ENCODE results near the gene HTN1. TPM values are rescaled to one million over a fixed set of nuclear protein-coding genes. Genes with fewer than 3 reads are reported as not detected.

HTN1 gene
- polyA plus RNA-seq, 1 experiment = not detected

DNA sequence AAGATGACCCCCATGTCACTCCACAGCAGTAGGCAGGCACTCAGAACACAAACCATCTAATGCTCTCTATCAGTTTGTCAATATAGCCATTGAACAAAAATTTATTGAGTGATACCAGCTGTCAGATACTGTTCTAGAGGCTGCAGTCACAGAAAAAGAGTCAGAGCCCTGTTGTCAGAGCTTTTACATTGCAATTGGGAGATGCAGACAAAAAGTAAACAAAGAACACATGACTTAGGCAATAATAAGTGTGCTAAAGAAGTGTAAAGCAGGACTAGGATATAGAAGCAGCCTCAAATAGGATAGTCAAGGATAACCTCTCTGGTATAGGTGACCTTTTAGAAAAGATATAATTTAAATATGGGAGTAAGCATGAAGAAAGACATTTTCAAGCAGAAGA, 8.9 kb downstream of the HTN1 start:
- no peak overlapping the region for H3K4me3 ChIP-seq (ENCODE audit: low read depth, low read length)
- ChIA-PET CTCF (no interaction called here), POLR2A (no interaction called here)
- H3K36me3 ChIP-seq (ENCODE audit: control insufficient read depth, insufficient read depth, low read length) = no peaks in the 10 kb centered on the region
- TF ChIP-seq, protein P1, sequence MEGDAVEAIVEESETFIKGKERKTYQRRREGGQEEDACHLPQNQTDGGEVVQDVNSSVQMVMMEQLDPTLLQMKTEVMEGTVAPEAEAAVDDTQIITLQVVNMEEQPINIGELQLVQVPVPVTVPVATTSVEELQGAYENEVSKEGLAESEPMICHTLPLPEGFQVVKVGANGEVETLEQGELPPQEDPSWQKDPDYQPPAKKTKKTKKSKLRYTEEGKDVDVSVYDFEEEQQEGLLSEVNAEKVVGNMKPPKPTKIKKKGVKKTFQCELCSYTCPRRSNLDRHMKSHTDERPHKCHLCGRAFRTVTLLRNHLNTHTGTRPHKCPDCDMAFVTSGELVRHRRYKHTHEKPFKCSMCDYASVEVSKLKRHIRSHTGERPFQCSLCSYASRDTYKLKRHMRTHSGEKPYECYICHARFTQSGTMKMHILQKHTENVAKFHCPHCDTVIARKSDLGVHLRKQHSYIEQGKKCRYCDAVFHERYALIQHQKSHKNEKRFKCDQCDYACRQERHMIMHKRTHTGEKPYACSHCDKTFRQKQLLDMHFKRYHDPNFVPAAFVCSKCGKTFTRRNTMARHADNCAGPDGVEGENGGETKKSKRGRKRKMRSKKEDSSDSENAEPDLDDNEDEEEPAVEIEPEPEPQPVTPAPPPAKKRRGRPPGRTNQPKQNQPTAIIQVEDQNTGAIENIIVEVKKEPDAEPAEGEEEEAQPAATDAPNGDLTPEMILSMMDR (IDR thresholded peaks at IDR 0.05; ENCODE audit: insufficient read depth, low read depth, low read length) = no peak
- H3K27me3 ChIP-seq (ENCODE audit: control insufficient read depth, insufficient read depth, low read length) = no peaks in the 10 kb centered on the region
- DNase-seq (ENCODE audit: low read depth) = no peak

GRCh38 chr4:70062000-70062399, 11.8 kb downstream of the HTN1 start:
- no peak overlapping the region for H3K4me3 ChIP-seq (ENCODE audit: low read depth, low read length)
- ChIA-PET CTCF (no interaction called here), POLR2A (no interaction called here)
- TF ChIP-seq, protein P1 (IDR thresholded peaks at IDR 0.05; ENCODE audit: insufficient read depth, low read depth, low read length) = no peak
- H3K36me3 ChIP-seq (ENCODE audit: control insufficient read depth, insufficient read depth, low read length) = no peaks in the 10 kb centered on the region
- H3K27me3 ChIP-seq (ENCODE audit: control insufficient read depth, insufficient read depth, low read length) = no peaks in the 10 kb centered on the region
- no peak for DNase-seq (ENCODE audit: low read depth)

- TF ChIP-seq, protein P1 (IDR thresholded peaks at IDR 0.05; ENCODE audit: insufficient read depth, low read depth, low read length) = no peak
- no peak overlapping the region for H3K4me3 ChIP-seq (ENCODE audit: low read depth, low read length)
Observed at GRCh38 chr4:70080205-70080604, 30.0 kb downstream of the HTN1 start.

GRCh38 chr4:70099206-70099605, 49.0 kb downstream of the HTN1 start:
- POLR2A ChIA-PET = no interaction called here
- no peaks in the 10 kb centered on the region for H3K36me3 ChIP-seq (ENCODE audit: control insufficient read depth, insufficient read depth, low read length)
- H3K27me3 ChIP-seq (ENCODE audit: control insufficient read depth, insufficient read depth, low read length) = no peaks in the 10 kb centered on the region
- H3K4me3 ChIP-seq (ENCODE audit: low read depth, low read length) = no peak overlapping the region
- CTCF ChIA-PET = no interaction called here
- TF ChIP-seq, protein P1 (IDR thresholded peaks at IDR 0.05; ENCODE audit: insufficient read depth, low read depth, low read length) = no peak
- no peak for DNase-seq (ENCODE audit: low read depth)

More at GRCh38 chr4:70080205-70080604, 30.0 kb downstream of the HTN1 start:
- ChIA-PET POLR2A (no interaction called here), CTCF (no interaction called here)
- Histone ChIP-seq H3K27me3 (ENCODE audit: control insufficient read depth, insufficient read depth, low read length) (no peaks in the 10 kb centered on the region), H3K36me3 (ENCODE audit: control insufficient read depth, insufficient read depth, low read length) (no peaks in the 10 kb centered on the region)
- no peak for DNase-seq (ENCODE audit: low read depth)

Other genes starting within 250 kb of the HTN1 start
- gene SULT1E1, start 190.3 kb upstream of the HTN1 start, polyA plus RNA-seq (2011; rRNA removed) = not detected in 2 replicates
- gene CSN1S1, start 119.4 kb upstream of the HTN1 start, polyA plus RNA-seq (2011; rRNA removed) = not detected in 2 replicates
- gene CSN2, start 84.7 kb upstream of the HTN1 start, polyA plus RNA-seq (2011; rRNA removed) = not detected in 2 replicates
- not detected in 2 replicates for gene STATH, start 54.5 kb upstream of the HTN1 start, polyA plus RNA-seq (2011; rRNA removed)
- gene HTN3, start 22.0 kb upstream of the HTN1 start, polyA plus RNA-seq (2011; rRNA removed) = not detected in 2 replicates
- not detected in 2 replicates for gene PRR27, start 103.8 kb downstream of the HTN1 start, polyA plus RNA-seq (2011; rRNA removed)
- gene ODAM, start 145.3 kb downstream of the HTN1 start, polyA plus RNA-seq (2011; rRNA removed) = not detected in 2 replicates
- not detected in 2 replicates for gene FDCSP, start 175.7 kb downstream of the HTN1 start, polyA plus RNA-seq (2011; rRNA removed)
- gene CSN3, start 192.2 kb downstream of the HTN1 start, polyA plus RNA-seq (2011; rRNA removed) = not detected in 2 replicates